Ishikawa (cell line): ENCODE measurements around the gene MTA1.

Experiments
- EP300 ChIP-seq: IDR thresholded peaks from 2 replicates; pipeline ENCODE4 v1.6.1; 2012; ENCODE audit warnings: borderline replicate concordance
- FOXM1 ChIP-seq: IDR thresholded peaks from 2 replicates; pipeline ENCODE4 v1.6.1; 2012; ENCODE audit warnings: low read depth, borderline replicate concordance

DNA sequence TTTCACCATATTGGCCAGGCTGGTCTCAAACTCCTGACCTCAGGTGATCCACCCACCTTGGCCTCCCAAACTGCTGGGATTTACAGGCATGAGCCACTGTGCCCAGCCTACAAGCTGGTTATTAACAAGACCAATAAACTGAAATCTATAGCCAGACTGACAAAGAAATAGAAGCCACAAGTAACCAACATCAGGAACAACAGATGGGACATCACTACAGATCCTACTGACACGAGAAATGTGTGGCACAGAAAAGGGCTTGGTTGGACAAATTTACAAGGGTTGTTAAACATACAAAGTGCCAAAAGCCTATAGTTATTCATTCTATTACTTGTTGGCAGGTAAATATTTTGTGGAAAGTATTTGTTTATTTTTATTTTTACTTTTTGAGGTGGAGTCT, 11.6 kb downstream of the MTA1 start:
- no peak for TF ChIP-seq EP300
- no peak for TF ChIP-seq FOXM1
